ENCODE data around the gene AREL1.
"Not testable (repeated sequence)": the region's sequence is repeated elsewhere in the genome, so short reads cannot be mapped to it uniquely, and the experiment has no call there.

Gene AREL1, protein sequence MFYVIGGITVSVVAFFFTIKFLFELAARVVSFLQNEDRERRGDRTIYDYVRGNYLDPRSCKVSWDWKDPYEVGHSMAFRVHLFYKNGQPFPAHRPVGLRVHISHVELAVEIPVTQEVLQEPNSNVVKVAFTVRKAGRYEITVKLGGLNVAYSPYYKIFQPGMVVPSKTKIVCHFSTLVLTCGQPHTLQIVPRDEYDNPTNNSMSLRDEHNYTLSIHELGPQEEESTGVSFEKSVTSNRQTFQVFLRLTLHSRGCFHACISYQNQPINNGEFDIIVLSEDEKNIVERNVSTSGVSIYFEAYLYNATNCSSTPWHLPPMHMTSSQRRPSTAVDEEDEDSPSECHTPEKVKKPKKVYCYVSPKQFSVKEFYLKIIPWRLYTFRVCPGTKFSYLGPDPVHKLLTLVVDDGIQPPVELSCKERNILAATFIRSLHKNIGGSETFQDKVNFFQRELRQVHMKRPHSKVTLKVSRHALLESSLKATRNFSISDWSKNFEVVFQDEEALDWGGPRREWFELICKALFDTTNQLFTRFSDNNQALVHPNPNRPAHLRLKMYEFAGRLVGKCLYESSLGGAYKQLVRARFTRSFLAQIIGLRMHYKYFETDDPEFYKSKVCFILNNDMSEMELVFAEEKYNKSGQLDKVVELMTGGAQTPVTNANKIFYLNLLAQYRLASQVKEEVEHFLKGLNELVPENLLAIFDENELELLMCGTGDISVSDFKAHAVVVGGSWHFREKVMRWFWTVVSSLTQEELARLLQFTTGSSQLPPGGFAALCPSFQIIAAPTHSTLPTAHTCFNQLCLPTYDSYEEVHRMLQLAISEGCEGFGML

DNA sequence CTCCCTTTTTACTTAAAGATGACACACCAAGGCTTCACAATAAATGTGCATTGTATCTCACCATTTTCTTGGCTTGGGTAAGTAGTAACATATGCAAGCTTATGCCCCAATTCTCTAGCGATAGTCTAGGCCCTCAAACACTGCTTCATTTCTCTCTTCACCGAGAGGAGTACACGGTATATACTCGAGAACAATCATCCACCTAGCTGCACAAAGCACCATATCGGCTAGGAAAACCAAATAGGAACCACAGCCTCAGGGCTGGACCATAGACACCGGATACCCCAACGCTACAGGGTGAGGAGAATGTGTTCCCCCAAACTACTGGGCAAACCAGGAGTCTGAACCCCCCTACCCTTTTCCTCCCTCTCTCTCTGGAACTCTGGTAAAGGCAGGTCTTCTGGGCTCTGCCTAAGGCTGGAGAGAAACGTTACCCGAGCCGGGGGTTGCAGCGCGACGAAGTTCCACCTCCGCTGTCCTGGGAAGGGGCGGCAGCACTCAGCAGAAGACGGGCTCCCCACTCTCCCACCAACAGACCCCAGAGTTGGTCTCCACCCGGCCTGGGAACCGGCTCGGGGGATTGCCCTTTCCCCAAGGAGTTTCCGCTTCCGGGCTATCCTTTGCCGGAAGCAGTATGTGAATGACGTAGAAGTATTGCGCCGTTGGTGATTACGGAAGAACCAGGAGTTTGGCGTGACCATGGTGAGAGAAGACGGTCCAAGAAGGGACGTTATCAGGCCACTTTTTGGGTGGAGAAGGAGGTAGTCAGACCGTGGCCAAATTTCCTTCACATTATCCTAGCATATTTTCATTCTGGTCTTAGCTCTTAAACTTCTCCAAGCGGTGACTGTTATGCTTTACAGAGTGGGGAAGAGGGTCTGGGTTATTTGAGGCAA, at the start of gene AREL1, which contains the start of gene FCF1:
TSS of gene AREL1 (minus strand) at position 582 of the 896 bp plus-strand sequence. CDS start 27,465 bp downstream, outside the sequence.
TSS of gene FCF1 (plus strand) at position 646 of the 896 bp plus-strand sequence. CDS start at position 700, 54 bp downstream.
- peak; percentile 87 to 89 for DNase-seq

DNA sequence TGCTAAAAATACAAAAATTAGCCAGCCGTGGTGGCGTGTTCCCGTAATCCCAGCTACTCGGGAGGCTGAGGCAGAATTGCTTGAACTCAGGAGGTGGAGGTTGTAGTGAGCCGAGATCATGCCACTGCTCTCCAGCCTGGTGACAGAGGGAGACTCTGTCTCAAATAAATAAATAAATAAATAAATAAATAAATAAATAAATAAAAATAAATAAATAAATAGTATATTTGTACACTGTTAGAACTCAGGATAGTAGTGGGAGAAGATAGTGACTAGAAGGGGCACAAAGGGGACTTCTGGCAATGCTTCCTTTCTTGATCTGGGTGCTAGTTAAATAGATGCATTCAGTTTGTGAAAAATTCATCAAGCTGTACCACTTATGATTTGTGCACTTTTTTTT, 45.6 kb upstream of the AREL1 start:
- DNase-seq, result not testable (repeated sequence)

DNA sequence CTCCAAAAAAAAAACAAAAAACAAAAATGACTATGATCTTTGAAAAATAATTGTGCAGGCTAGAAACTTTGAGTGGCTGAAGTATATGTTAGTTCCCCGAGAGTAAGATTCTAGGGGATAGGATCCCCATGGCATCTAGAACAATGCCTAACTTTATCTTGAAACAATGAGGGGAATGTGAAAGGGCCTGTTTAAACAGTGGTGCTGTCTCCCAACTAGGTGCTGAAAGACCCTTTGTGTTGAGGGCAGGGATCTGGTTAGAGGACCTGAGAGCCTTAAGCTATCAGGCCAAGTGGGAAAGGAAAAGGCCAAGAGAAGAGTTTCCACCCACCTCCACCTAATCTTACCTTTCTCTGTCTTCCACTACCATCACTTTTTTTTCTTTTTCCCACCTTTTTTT, 43.4 kb upstream of the AREL1 start:
- no peak for DNase-seq

DNA sequence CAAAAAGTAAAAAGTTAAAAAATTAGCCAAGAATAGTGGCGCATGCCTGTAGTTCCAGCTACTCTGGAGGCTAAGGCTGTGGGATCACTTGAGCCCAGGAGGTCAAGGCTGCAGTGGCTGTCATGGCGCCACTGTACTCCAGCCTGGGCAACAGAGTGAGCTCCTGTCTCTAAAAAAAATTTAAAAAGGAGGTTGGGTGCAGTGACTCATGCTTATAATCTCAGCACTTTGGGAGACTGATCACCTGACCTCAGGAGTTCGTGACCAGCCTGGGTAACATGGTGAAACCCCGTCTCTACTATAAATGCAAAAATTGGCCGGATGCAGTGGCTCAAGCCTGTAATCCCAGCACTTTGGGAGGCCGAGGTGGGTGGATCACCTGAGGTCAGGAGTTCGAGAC, 42.0 kb upstream of the AREL1 start:
- DNase-seq, result no peak

GRCh38 chr14:74754157-74754556, 41.3 kb upstream of the AREL1 start:
- DNase-seq, result no peak

DNA sequence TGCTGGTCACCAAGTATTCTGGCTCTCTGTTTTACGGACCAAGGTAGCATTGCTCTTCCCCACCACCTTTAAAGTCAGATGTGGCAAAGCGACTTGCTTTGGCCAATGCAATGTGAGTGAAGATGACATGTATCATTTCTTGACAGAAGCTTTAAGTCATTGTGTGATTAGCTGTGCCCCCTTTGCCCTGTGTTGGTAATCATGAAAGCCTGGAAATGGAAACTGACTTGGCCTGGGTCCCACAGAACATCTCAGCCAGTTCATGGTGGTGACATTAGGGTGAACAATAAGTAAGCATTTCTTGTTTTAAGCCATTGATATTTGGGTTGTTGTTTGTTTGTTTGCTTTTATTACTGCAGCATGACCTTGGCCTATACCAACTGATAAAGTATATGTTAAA, 34.4 kb upstream of the AREL1 start:
- DNase-seq, result no peak

- DNase-seq, result no peak
Measured at GRCh38 chr14:74739293-74740030, 26.6 kb upstream of the AREL1 start.

DNA sequence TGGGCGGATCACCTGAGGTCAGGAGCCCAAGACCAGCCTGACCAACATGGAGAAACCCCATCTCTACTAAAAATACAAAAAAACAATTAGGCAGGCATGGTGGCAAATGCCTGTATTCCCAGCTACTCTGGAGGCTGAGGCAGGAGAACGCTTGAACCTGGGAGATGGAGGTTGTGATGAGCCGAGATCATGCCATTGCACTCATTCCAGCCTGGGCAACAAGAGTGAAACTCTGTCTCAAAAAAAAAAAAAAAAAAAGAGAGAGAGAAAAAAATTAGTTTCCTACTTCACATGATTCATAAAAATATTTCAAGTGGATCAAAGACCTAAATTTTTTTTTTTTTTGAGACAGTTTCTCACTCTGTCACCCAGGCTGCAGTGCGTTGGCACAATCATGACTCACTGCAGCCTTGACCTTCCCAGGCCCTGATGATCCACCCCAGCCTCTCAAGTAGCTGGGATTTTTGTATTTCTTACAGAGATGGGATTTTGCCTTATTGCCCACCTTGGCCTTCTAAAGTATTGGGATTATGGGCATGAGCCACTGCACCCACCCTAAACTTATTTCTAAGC, 25.0 kb upstream of the AREL1 start:
- DNase-seq, result no peak

DNA sequence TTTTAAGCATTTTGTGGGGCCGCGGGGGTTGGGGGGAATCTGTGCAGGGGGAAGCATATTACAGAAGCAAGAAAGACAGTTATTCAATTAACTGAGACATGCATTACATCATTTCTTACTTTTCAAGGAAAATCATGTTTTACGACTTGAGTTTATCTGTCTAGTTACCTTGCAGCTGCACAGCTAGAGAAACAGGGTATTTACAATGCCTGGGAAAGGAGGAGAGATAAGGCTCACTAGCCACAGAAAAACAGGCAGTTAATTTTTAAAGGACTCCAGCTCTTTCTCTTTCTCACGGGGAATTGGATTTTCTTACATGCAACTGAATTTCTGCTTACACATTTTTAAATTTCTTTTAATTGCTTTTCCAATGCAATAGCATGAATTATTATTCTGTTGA, 22.2 kb upstream of the AREL1 start:
- DNase-seq, result no peak

DNA sequence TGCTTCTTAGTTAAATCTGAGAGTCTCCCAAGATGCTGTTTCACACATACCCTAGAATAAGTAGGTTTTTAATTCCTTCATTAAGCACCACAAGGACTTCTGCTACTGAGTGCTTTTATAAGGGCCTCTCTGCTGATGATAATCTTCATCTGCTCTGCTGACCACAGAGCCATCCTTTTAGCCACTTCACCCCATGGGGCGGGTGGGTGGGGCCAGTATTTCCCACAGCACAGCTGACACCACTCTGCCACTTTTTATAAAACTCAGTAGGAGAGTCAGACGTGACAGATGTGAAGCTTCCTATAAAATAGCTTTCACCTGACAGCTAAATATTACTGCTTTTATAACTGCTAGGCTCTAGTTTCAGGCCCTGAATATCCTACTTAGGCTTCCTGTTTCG, 20.3 kb upstream of the AREL1 start:
- DNase-seq, result no peak

- no peak for DNase-seq
Measured at GRCh38 chr14:74732387-74732786, 19.5 kb upstream of the AREL1 start.

DNA sequence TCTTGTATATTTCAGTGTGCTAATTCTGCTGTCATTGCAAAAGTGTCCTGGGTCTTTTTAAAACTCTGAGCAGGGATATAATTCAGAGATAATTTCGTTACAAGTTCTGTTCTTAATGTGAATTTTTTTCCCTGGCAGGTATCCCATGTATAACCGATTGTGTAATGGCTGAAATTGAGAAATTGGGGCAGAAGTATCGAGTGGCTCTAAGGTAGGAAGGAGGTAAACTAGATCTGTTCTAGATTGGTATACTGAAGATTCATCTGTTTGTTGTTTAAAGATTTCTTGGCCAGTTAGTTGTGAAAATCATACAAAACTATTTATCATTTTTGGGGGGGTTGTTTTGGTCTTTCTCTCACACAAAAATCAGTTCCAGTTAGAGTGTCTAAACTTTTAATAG, 10.3 kb upstream of the AREL1 start:
- no peak for DNase-seq

GRCh38 chr14:74720526-74720925, 7.6 kb upstream of the AREL1 start:
- no peak for DNase-seq

DNA sequence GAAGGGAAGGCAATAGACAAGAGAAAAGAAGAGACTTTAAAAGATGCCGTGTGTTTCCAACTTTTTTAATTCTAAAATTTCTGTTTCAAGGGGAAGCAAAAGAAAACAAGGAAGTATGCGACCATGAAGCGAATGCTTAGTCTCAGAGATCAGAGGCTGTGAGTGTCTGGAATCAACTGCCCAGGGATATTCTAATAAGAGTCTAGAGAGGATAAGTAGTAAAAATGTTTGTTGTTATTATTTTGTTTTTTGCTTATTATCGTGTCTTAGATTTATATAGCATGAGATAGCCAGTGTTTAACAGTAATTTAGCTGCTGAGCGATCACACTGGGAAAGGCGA, 485 bp upstream of the AREL1 start:
- DNase-seq, result no peak

DNA sequence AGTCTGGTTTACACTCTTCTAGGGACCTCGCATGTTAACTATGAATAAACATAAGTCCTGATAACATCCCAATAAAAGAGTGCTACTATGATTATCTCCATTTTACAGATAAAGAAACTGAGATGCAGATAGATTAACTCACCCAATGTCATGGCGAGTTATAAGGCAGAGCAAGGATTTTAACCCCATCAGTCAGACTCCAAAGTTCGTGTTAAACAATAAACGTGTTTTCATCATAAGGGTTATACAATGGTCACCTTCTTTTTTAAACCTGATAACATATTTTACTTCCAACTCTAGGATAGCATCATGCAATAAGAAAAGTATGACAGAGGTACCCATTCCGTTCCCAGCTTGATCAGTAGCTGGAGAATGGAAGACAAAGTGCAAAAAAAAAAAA, 1.2 kb downstream of the AREL1 start:
- no peak for DNase-seq

GRCh38 chr14:74710480-74710879, 2.4 kb downstream of the AREL1 start:
- DNase-seq, result no peak

GRCh38 chr14:74705613-74706500, 7.0 kb downstream of the AREL1 start:
- no peak for DNase-seq

- DNase-seq, result no peak
Measured at GRCh38 chr14:74704656-74705055, 8.2 kb downstream of the AREL1 start.

- DNase-seq, result no peak
Measured at GRCh38 chr14:74703043-74703442, 9.8 kb downstream of the AREL1 start.

DNA sequence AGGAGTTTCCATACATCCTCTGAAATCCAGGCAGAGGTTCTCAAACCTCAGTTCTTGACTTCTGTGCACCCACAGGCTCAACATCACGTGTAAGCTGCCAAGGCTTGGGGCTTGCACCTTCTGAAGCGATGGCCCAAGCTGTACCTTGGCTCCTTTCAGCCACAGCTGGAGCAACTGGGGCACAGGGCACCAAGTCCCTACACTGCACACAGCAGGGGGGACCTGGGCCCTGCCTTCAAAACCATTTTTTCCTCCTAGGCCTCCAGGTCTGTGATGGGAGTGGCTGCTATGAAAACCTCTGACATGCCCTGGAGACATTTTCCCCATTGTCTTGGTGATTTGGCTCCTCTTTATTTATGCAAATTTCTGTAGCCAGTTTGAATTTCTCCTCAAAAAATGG, 10.6 kb downstream of the AREL1 start:
- no peak for DNase-seq

DNA sequence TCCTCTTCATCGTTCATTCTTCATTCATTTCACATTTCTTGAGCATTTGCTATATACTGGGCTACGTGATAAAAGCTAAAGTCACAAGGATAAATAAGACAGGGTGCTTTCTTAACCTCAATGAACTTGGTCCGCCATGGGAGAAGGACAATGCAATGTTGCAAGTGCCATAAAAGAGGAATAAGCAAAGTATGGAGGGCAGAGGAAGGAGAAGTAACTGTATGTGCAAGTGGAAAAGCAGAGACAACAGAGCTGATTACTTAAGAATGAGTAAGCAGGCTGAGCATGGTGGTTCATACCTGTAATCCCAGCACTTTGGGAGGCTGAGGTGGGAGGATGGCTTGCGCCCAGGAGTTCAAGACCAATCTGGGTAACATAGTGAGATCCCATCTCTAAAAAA, 14.4 kb downstream of the AREL1 start:
- DNase-seq, result no peak

All from CD4-positive, alpha-beta T cell treated with Interleukin-4 for 1 hour (primary cell).